ENCODE results near the gene DYNC2H1.

- TF ChIP-seq CTCF (IDR thresholded peaks at IDR 0.05) (no peak), POLR2A (IDR thresholded peaks at IDR 0.05) (no peak)
Observed at GRCh38 chr11:103340956-103341355, 231.7 kb downstream of the DYNC2H1 start.
